ENCODE results near the gene ADAP2. TPM values are rescaled to one million over a fixed set of nuclear protein-coding genes. Genes with fewer than 3 reads are reported as not detected.

The ADAP2 gene
- total RNA-seq, 4 donors from 2014 or later, result 17.0 to 64.2 (median 30.8) TPM

DNA sequence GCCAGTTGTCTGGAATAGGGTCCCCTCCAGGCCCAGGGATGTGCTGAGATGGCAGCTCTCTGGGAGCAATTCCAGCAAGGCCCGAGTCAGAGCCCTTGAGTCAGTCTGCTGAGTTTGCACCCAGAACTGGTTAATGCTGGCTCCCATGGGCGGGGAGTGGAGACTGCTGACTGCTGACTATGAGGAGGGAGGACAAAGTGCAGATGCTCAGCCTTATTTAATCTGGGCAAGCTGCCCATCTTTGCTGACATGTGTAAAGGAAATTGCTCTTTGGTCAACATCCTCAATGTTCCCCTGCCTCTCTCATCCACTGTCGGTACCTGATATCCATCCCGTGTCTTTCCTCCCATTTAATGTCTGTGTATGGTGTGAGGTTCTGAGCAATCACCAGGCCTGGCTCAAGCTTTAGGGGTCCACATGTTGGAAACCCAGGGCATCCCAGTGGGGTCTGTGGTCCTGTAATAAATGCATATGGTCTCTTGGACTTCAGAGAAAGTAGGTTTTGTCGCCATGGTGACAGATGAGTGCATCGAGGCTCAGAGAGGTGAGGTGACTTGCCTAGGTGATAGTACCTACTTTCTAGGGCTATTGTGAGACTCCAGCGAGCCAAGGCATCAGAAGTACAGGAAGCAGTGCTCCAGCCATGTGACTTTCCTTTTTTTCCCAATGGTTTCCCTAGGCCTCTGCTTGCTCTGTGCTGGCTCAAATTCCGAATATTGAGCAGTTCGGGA, 29.1 kb downstream of the ADAP2 start:
- whole genome bisulfite sequencing, 2 donors, result 61 to 64% methylated on average over 9 of the region's 9 CpGs
- H3K4me1 ChIP-seq, result peaks cover 0 to 3% (median 0%) of the 10 kb centered on the region in 4 donors
- TF ChIP-seq, protein P1, sequence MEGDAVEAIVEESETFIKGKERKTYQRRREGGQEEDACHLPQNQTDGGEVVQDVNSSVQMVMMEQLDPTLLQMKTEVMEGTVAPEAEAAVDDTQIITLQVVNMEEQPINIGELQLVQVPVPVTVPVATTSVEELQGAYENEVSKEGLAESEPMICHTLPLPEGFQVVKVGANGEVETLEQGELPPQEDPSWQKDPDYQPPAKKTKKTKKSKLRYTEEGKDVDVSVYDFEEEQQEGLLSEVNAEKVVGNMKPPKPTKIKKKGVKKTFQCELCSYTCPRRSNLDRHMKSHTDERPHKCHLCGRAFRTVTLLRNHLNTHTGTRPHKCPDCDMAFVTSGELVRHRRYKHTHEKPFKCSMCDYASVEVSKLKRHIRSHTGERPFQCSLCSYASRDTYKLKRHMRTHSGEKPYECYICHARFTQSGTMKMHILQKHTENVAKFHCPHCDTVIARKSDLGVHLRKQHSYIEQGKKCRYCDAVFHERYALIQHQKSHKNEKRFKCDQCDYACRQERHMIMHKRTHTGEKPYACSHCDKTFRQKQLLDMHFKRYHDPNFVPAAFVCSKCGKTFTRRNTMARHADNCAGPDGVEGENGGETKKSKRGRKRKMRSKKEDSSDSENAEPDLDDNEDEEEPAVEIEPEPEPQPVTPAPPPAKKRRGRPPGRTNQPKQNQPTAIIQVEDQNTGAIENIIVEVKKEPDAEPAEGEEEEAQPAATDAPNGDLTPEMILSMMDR (IDR thresholded peaks at IDR 0.05), result no peak
- peak in 1 of 2 donors; percentile 67 for TF ChIP-seq EP300 (IDR thresholded peaks at IDR 0.05)
- no peaks in the 10 kb centered on the region for H3K27me3 ChIP-seq
- peak overlapping the region in 2 of 4 donors; percentile 13 to 64 for H3K27ac ChIP-seq
- DNase-seq (ENCODE audit: low spot score in 2 of 2), result peak; percentile 32 to 69
- no peak overlapping the region for H3K4me3 ChIP-seq
- H3K36me3 ChIP-seq, result no peaks in the 10 kb centered on the region
- no peaks in the 10 kb centered on the region for H3K9me3 ChIP-seq

DNA sequence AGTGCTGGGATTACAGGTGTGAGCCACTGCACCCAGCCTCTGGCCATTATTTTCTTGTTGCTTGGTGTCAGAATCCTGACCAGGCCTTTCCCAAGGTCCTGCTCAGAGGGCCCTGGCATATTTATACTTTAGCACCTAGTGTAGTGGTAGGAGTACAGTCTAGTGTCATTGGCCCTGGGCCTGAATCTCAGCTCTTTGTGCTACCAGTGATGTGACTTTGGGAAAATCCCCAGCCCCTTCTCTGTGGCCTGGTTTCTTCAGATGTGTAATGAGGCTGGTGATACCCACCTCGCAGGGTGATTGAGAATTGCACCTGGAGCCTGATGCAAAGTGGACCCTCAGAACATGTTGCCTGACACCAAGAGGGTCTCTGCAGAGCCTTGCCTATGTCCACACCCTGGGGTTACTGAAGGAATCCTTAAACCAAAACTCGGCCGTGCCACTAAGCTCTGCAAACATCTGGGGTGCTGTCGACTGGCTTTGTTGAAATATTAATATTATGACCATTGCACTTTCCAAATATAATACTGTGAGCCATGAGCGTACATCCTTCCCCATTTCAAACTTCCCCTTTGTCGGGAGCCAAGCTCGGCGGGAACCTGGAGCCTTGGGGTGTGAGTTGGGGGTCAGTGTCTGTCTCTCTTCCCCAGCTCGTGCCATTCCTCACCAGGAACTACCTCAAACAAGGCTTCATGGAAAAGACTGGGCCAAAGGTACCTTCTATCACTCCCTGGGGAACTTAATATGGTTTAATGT, 31.1 kb downstream of the ADAP2 start:
- no peak for DNase-seq (ENCODE audit: low spot score in 2 of 2)
- Histone ChIP-seq H3K27me3 (no peaks in the 10 kb centered on the region), H3K9me3 (no peaks in the 10 kb centered on the region), H3K27ac (peak overlapping the region in 2 of 4 donors; percentile 49 to 54), H3K4me1 (peaks cover 0 to 18% (median 4%) of the 10 kb centered on the region in 4 donors), H3K4me3 (no peak overlapping the region), H3K36me3 (no peaks in the 10 kb centered on the region)
- WGBS, 2 donors, result 83 to 85% methylated on average over 9 of the region's 9 CpGs
- peak in 1 of 2 donors; percentile 40 for TF ChIP-seq EP300 (IDR thresholded peaks at IDR 0.05)
- TF ChIP-seq POLR2A (IDR thresholded peaks at IDR 0.05), result no peak

DNA sequence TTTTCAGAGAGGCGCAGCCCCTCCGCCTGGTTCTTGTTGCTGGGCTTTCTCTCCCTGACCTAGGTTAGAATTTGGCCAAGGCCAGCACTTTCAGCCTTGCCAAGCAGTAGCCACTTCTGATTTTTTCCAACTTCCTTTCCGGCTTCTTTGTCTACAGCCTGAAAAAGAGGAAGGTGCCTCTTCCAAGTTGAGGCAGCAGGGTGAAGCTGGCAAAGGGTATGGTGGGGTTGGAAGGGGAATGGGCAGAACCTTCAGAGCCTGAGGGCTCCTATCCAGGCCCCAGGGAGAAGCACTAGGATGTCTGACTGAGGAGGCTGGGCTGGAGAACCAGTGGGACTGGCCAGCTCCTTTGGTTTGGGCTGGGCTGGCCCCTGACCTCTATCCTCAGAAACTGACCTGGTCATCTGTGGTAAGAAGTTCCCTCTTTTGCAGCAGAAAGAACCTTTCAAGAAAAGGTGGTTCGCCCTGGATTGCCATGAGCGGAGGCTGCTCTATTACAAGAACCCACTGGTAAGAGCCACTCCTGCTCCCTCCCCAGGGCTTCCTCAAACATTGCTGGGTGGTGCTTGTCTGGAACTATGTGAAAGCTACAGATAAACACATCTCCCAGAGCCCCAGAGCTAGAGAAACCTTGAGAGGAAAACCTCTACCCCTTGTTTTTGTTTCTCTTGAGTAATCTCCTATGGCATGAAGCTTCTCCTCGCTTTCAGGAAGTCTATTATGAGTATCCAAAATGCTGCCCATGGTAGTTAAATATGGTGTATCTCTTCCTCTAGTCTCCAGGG, 32.5 kb downstream of the ADAP2 start:
- Histone ChIP-seq H3K27ac (peak overlapping the region in 3 of 4 donors; percentile 10 to 69 (median 49)), H3K4me3 (peak overlapping the region in 1 of 4 donors; percentile 29), H3K27me3 (no peaks in the 10 kb centered on the region), H3K9me3 (no peaks in the 10 kb centered on the region), H3K4me1 (peaks cover 0 to 20% (median 4%) of the 10 kb centered on the region in 4 donors), H3K36me3 (no peaks in the 10 kb centered on the region)
- WGBS, 2 donors, result 64 to 79% methylated on average over 6 of the region's 6 CpGs
- peak in 1 of 2 donors; percentile 55 for TF ChIP-seq EP300 (IDR thresholded peaks at IDR 0.05)
- TF ChIP-seq, protein P1 (IDR thresholded peaks at IDR 0.05), result no peak
- DNase-seq (ENCODE audit: low spot score in 2 of 2), result no peak

DNA sequence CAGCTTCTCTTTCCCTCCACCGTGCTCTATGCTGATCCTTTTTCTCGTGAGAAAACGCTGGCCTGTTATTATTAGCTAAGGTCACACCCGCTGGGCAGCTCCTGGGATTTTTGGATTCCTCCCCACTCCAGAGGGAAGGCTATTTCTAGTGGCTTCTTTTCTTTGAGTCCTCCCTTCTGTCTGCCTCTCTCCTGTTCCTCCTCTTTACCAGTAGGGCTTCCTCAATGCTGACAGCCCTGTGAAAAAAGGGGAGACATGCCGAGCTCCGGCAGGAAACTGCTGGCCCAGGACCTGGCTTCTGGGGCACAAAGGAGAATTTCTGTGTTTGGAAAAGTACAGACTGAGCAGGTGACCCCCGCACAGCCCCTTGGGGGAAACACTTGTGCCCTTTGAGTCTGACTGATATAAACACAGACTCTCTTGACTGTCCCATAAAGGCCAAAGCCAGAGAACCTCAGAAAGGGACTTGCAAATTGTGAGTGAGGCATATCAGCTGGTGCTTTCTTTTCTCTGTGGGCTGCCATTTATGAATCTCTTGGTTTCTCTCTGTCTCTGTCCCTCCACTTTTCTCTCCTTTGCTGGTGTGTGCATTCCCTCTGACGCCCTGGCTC, 35.1 kb downstream of the ADAP2 start:
- H3K36me3 ChIP-seq, result no peaks in the 10 kb centered on the region
- DNase-seq (ENCODE audit: low spot score in 2 of 2), result no peak
- TF ChIP-seq, protein P1 (IDR thresholded peaks at IDR 0.05), result no peak
- TF ChIP-seq POLR2A (IDR thresholded peaks at IDR 0.05) (no peak), EP300 (IDR thresholded peaks at IDR 0.05) (no peak)
- peak overlapping the region in 1 of 4 donors; percentile 29 for H3K4me3 ChIP-seq
- peaks cover 0 to 20% (median 6%) of the 10 kb centered on the region in 4 donors for H3K4me1 ChIP-seq
- peak overlapping the region in 3 of 4 donors; percentile 10 to 52 (median 26) for H3K27ac ChIP-seq
- H3K27me3 ChIP-seq, result no peaks in the 10 kb centered on the region
- WGBS, 2 donors, result 26% methylated on average over 8 of the region's 8 CpGs
- H3K9me3 ChIP-seq, result no peaks in the 10 kb centered on the region

DNA sequence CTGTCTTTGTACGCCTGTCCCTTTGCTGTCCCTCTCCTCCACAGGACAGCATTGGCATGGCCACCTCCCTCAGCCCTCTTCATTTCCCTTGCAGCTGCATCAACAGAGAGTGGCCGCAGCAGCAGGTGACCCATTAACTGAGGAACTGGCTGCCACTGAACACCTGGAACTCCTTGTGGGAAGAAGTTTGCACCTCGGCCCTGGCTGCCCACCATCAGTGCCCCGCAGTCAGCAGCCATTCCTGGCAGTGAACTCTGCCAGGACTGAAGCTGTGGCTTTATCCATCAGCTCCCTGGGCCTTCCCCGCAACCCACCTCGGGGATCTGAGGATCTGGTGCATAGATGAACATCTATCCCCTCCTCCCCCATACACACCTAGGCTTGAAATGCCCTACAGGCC, 36.0 kb downstream of the ADAP2 start:
- no peak for DNase-seq (ENCODE audit: low spot score in 2 of 2)
- H3K4me3 ChIP-seq, result no peak overlapping the region
- TF ChIP-seq EP300 (IDR thresholded peaks at IDR 0.05) (no peak), POLR2A (IDR thresholded peaks at IDR 0.05) (no peak)
- TF ChIP-seq, protein P1 (IDR thresholded peaks at IDR 0.05), result no peak
- 91 to 94% methylated on average over 6 of the region's 6 CpGs for WGBS, 2 donors
- H3K36me3 ChIP-seq, result no peaks in the 10 kb centered on the region
- H3K27ac ChIP-seq, result peak overlapping the region in 2 of 4 donors; percentile 10 to 30
- H3K4me1 ChIP-seq, result peaks cover 0 to 20% (median 6%) of the 10 kb centered on the region in 4 donors
- H3K9me3 ChIP-seq, result no peaks in the 10 kb centered on the region
- no peaks in the 10 kb centered on the region for H3K27me3 ChIP-seq
